Suppressor macrophage treated with lipopolysaccharide for 1 hour (primary cell): Measurements from ENCODE around the gene PGPEP1.

Experiments
- DNase-seq, 3 donors: peaks; one replicate each; pipeline ENCODE4 v3.0.0-alpha.2; 2020 to 2022

The PGPEP1 gene

GRCh38 chr19:18418483-18419194 is 78.2 kb downstream of the PGPEP1 start:
- DNase-seq, result peak; percentile 37 to 57 (median 53)

- DNase-seq, result peak; percentile 85 to 93 (median 86)
Observed at GRCh38 chr19:18419195-18419698, 78.8 kb downstream of the PGPEP1 start, which contains the start of gene SSBP4. Gene SSBP4, plus strand, starts transcription at chr19:18419398. Its CDS starts 251 bp downstream, at chr19:18419649.
